NOMO-1 treated with dmso at 0.1 percent for 144 hours (cell line): ENCODE results near the gene GTSF1L.
A peak's percentile ranks its signal among the peaks of the same experiment; 100 is the strongest.

Experiments
- DNase-seq: peaks from one replicate; lab custom pipeline; 2025; ENCODE audit not compliant: unreplicated experiment; lab: John Stamatoyannopoulos, UW

Gene GTSF1L

GRCh38 chr20:43746344-43747137, 19.7 kb upstream of the GTSF1L start:
- DNase-seq, result peak; percentile 36

DNA sequence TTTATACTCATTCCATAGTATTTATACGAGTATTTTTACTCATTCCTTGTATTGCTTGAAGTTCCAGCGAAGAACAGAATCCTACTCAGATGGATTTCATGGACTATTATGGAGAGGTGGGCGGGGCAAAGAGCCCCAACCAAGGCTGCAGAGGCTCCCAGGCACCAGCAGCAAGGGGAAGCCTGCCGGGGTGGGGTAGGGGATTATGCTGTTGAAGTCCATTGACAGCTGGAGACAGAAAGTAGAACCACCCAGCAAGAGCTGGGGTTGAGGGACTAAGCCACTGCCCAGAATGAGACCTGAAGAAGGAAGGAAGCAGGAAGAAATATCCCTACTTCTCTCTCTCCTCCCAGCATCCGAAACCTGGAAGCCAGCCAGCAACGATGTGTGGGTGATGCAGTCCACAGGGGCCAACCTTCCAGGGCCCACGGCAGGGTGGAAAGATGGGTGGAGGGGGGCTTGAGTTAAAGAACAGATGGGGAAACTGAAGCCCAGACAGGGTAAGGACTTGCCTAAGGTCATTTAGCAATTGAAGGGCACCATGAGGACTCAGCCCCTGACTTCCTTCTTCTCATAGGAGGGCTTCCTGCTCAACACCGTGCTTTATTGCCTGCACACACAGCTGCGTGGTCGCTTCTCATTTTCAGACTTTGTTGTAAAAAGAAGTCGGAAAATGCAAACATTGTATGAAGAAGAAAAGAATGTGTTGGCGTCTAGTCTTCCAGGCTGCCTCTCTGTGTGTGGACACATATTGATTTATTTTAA, 18.3 kb upstream of the GTSF1L start:
- DNase-seq, result peak; percentile 53

DNA sequence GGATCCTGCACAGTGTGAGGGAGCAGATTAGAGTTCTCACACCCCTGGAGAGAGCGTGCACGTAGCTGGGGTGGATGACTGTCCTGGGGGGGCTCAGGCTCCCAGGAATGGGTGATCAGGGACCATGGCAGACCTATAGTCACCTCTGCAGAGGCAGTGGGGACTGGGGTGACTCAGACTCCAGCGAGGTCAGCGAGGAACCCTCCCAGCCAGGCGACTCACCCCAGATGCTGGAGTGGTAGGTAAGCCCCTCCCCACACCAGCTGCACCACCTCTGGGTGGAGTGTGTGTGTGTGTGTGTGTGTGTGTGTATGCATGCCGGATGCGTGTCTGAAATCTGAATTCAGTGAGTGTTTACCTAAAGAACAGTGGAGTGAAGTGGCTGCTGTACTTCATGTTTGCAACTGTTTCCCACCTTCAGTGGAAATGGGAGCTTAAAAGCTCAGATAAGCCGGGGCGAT, 17.4 kb upstream of the GTSF1L start:
- no peak for DNase-seq

- no peak for DNase-seq
Observed at GRCh38 chr20:43740642-43741041, 13.8 kb upstream of the GTSF1L start.

- no peak for DNase-seq
Observed at GRCh38 chr20:43739148-43739749, 12.4 kb upstream of the GTSF1L start.

DNA sequence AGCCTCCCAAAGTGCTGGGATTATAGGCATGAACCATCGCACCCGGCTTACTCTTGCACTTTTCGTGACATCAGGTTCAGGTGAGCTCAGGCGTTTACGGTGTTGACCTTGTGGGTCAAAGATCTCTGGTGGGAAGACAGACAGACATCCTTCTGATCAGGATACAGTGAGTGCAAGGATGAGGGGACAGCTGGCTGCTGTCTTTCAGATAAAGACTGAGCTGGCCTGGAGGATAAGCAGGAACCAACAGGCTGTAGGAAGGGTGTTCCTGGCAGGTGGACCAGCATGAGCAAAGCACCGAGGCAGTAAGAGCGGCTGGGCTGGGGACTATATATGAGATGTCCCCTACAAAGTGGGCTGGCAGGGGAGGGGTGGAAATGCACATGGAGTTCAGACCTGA, 11.1 kb upstream of the GTSF1L start:
- DNase-seq, result no peak

DNA sequence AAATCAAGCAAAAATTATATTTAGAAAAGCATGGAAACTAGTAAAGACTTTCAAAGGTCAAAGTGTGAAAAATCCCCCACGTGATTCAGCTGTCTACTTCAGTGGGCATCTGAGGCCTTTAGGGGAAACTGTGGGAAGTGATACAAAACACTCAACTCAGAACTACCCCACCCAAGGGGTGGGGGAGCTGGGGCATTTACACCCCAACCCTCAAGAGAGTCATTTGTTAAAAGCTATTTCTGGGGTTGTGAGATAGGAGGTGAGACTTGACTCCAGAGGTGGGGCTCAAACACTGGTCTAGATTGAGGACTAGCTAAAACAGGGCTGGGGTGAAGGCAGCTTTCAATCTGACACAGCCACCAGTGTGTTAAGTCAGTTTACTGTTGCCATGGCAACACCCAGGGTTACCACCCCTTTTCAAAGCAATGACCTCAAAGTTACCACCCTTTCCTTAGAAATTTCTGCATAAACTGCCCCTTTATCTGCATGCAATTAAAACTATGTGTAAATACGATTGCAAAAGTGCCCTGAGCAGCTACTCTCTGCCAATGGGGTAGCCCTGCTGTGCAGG, 9.9 kb upstream of the GTSF1L start:
- DNase-seq, result no peak

GRCh38 chr20:43731927-43732326, 5.1 kb upstream of the GTSF1L start:
- DNase-seq, result no peak

DNA sequence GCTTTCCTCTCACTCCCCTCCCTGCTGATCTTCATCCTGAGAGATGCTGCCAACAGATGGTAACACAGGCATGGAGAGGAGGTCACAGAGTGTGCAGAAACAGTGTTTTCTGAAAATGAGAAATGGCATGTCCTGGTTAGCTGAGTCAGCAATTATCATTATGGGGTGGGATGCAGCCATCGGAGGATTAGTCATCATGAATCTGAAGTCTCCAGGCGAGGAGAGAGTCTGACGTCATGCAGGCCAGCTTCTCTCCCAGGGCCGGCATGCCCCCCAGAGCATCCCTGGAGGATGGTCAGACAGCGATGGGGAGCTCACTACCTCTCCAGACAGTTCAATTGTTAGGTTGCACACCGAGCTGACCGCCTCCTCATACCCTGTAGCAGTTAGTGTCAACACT, 4.7 kb upstream of the GTSF1L start:
- no peak for DNase-seq

GRCh38 chr20:43728686-43729255, 2.0 kb upstream of the GTSF1L start:
- DNase-seq, result no peak

- no peak for DNase-seq
Observed at GRCh38 chr20:43727980-43728590, 1.3 kb upstream of the GTSF1L start.

DNA sequence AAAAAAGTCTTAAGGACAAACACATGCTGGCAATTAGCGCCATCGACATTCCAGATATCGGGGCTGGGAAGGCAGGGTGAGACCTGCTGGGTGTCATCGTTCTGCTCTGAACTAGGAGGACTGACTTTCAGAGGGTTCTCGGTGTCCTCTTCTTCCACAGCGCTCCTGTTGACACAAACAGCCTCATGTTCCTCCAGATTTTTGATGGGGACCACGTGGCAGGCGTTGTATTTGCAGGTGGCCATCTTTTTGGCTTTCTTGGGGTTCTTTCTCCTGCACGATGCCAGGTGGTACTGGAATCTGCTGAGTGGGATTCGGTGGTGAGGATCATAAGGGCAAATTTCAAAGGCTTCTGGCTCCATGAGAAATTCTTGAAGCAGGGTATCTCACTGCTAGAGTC, 469 bp downstream of the GTSF1L start:
- DNase-seq, result no peak

DNA sequence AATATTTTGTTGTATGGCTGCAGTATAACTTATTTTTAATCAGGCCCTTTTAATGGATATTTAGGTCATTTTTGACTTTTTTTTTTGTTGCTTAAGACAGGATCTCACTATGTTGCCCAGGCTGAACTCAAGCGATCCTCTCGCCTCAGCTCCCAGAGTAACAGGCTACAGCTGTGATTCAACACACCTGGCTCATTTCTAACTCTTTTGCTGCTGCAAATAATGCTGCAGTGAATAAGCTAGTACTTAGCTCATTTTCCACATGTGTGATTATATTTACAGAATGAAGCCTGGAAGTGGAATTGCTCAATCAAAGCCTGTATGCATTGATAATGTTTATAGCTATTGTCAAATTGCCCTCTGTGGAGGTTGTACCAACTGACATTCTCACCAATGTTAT, 1.1 kb downstream of the GTSF1L start:
- no peak for DNase-seq

GRCh38 chr20:43724383-43724782, 2.4 kb downstream of the GTSF1L start:
- peak; percentile 28 for DNase-seq

- no peak for DNase-seq
Observed at GRCh38 chr20:43723735-43724134, 3.1 kb downstream of the GTSF1L start.

DNA sequence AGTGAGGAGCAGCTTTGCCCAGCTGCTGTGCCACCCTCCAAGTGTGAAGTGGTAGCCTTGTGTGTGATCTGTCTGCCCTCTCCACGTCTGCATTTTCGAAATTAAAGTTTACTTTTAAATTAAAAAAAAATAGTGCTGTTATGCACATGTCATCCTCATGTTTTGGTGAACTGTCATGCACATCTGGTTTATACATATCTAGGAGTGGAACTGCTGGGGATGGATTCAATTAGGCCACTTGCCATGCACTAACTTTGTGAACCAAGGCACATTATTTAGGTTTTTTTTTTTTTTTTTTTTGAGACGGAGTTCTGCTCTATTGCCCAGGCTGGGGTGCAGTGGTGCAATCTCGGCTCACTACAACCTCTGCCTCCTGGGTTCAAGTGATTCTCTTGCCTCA, 3.6 kb downstream of the GTSF1L start:
- DNase-seq, result no peak

- no peak for DNase-seq
Observed at GRCh38 chr20:43722153-43722505, 4.7 kb downstream of the GTSF1L start.

DNA sequence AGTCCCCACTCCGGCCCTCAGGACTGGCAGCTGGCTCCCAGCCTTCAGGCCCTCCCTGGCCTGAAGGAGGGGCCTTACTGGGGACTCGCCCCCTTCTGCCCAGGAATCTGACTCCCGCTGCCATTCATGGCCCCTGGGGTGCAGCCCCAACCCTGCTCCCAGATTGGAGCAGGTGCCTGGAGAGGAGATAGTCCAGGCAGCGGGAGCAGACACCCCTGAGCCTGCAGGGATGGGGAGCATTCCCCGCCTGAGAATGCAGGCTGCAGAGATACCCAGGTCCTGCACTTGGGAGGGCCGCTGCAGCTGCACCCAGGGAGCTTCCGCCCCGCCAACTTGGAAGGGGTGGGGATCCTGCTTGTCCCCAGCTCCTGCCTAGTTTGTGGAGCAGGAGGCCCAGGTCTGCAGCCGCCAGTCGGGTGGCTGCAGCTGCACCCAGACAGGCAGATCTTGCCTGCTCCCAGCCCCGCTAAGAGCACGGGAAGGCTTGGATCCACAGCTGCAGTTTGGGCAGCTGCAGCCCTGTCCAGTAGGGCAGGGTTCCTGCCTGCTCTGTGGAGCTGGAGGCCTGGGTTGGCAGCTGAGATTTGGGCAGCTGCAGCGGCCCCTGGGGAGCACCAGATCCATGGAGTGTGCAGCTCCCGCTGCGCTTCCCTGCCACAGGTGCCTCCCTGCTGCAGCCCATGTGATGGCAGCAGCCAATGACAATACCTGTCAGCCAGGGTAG, 5.2 kb downstream of the GTSF1L start:
- DNase-seq, result no peak

GRCh38 chr20:43721097-43721428, 5.7 kb downstream of the GTSF1L start:
- no peak for DNase-seq

DNA sequence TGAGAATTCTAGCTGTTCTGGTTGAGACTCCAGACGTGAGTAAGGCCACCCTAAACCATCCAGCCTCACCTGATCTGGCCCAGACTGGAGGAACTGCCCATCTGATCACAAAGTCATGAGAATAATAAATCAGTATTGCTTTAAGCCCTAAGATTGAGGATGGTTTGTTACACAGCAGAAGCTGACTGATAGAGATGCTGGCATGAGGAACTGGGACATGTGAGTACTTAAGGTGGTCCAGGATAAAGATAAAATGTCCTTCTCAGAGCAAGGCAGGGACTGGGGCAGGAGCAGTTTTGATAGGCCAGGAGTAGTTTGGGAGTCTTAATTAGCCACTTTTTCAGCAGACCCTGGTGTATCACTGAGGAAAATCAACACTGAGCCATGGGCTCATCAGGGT, 6.8 kb downstream of the GTSF1L start:
- DNase-seq, result no peak
